SK-N-SH (cell line): ENCODE data around the gene CD28.

Source experiments
- CTCF ChIP-seq: fragments of 200-600 bp; sonication (generic); IDR thresholded peaks from 2 replicates; pipeline ENCODE4 v1.6.1; 2017; ENCODE audit warnings: antibody characterized with exemption, mild to moderate bottlenecking, moderate library complexity
- ELF1 ChIP-seq: IDR thresholded peaks from 2 replicates; pipeline ENCODE4 v1.4.0; 2012
- FOXJ3 ChIP-seq: sonication (generic); formaldehyde crosslinking; IDR thresholded peaks from 2 replicates; pipeline ENCODE4 v1.5.1; 2020; ENCODE audit warnings: mild to moderate bottlenecking, missing genetic modification reagents
- NRF1 ChIP-seq: IDR thresholded peaks from 2 replicates; pipeline ENCODE4 v1.6.1; 2012; ENCODE audit warnings: low read depth, mild to moderate bottlenecking, low read length
- POLR2AphosphoS5 ChIP-seq: IDR thresholded peaks from 2 replicates; pipeline ENCODE4 v1.6.1; 2012; ENCODE audit warnings: low read depth, low read length
- TCF12 ChIP-seq: IDR thresholded peaks from 2 replicates; pipeline ENCODE4 v1.4.0; 2012

DNA sequence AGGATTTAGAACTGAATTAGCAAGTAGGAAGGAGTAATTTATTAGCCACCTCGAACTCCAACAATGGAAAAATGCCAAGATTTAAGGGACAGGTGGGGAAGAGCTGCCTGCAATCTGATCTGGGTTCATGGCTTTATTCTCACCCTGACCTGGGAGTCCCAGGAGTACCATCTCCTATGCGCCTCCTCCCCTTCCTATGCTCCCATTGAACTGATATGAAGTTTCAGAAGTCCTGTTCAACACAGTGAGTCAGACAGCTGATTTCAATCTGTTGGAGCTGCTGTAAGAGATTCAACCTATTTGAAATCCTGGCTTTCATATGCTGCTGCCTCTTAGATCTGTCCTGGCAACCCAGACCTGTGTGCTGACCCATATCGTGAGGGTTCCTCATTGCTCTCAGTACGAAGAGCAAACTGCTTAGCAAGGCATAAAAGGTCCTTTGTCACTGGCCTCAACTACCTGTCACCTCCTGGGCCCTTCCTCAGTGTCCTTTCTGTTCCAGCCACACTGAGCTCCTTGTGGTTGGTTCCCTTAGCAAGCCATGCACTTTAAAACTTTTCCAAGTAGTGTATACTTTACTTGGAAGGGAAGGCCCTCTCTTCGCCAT is 15.9 kb upstream of the CD28 start:
- TF ChIP-seq CTCF (no peak), ELF1 (no peak), FOXJ3 (CRISPR knock-in tag) (no peak), NRF1 (no peak), POLR2AphosphoS5 (no peak), TCF12 (peak; percentile 33; the same call in 1 of the 2 replicates)
